CD14-positive monocyte (primary cell): ENCODE data around the gene ZFP82. TPM values are rescaled to one million over a fixed set of nuclear protein-coding genes. Genes with fewer than 3 reads are reported as not detected.

Source experiments
- DNase-seq, 3 donors: peaks; one replicate each; pipeline ENCODE4 v3.0.0-alpha.2; 2011 to 2022
- H2AFZ ChIP-seq: 2 replicates; pipeline ENCODE4 v1.6.0; 2012; ENCODE audit warnings: mild to moderate bottlenecking, low read depth, low read length, inconsistent platforms; ENCODE audit not compliant: insufficient read depth, poor library complexity, severe bottlenecking
- H3K27ac ChIP-seq, 2 donors: 1 replicate in 1 of 2; 2 replicates in 1 of 2; pipeline ENCODE4 v1.5.1; 2012 to 2013; ENCODE audit warnings: low read length in 2 of 2, control low read depth in 1 of 2, inconsistent platforms in 1 of 2, low read depth in 1 of 2, mild to moderate bottlenecking in 1 of 2
- H3K27me3 ChIP-seq, 2 donors: one replicate each; pipeline versions ENCODE4 v1.6.0 to v1.6.1; 2011 to 2013; ENCODE audit warnings: low read length in 2 of 2; ENCODE audit not compliant: control insufficient read depth in 2 of 2, insufficient read depth in 2 of 2
- H3K36me3 ChIP-seq, 2 donors: replicated peaks in 1 of 2; 1 replicate in 1 of 2; 2 replicates in 1 of 2; pipeline versions ENCODE4 v1.5.1 to v1.6.1; 2012 to 2013; ENCODE audit warnings: low read length in 2 of 2, control low read depth in 1 of 2, inconsistent platforms in 1 of 2, mild to moderate bottlenecking in 1 of 2; ENCODE audit not compliant: insufficient read depth in 2 of 2, control insufficient read depth in 1 of 2
- H3K4me1 ChIP-seq, 2 donors: 1 replicate in 1 of 2; 2 replicates in 1 of 2; pipeline versions ENCODE4 v1.5.1 to v1.6.1; 2012 to 2013; ENCODE audit warnings: low read length in 2 of 2, control low read depth in 1 of 2, inconsistent platforms in 1 of 2, mild to moderate bottlenecking in 1 of 2, moderate library complexity in 1 of 2; ENCODE audit not compliant: insufficient read depth in 2 of 2, control insufficient read depth in 1 of 2
- H3K4me2 ChIP-seq: replicated peaks from 2 replicates; pipeline ENCODE3; 2012; ENCODE audit warnings: low read length, moderate library complexity, mild to moderate bottlenecking; ENCODE audit not compliant: poor library complexity, severe bottlenecking; ENCODE audit errors: extremely low read depth
- H3K4me3 ChIP-seq, 3 experiments: fragments of 200-600 bp in 1 of 3; sonication (generic) in 1 of 3; replicated peaks in 1 of 3; 1 replicate in 2 of 3; 2 replicates in 1 of 3; pipeline ENCODE4 v1.5.1; 2011 to 2013; ENCODE audit warnings: low read length in 3 of 3, mild to moderate bottlenecking in 3 of 3, control low read depth in 2 of 3, low read depth in 2 of 3, inconsistent platforms in 1 of 3, moderate library complexity in 1 of 3
- H3K79me2 ChIP-seq: 2 replicates; pipeline ENCODE4 v1.6.0; 2012; ENCODE audit warnings: mild to moderate bottlenecking, control low read depth, inconsistent platforms, low read length, moderate library complexity; ENCODE audit not compliant: insufficient read depth
- H3K9ac ChIP-seq: 2 replicates; pipeline ENCODE4 v1.6.0; 2017; ENCODE audit warnings: low read length, mild to moderate bottlenecking; ENCODE audit not compliant: insufficient read depth, poor library complexity, severe bottlenecking
- H3K9me3 ChIP-seq, 2 donors: replicated peaks in 1 of 2; 1 replicate in 1 of 2; 2 replicates in 1 of 2; pipeline versions ENCODE4 v1.5.1 to v1.6.1; 2012 to 2013; ENCODE audit warnings: low read length in 2 of 2, control low read depth in 1 of 2; ENCODE audit not compliant: control insufficient read depth in 1 of 2, insufficient read depth in 1 of 2
- H4K20me1 ChIP-seq: 2 replicates; pipeline ENCODE4 v1.6.0; 2012; ENCODE audit warnings: mild to moderate bottlenecking, low read length, control low read depth, moderate library complexity; ENCODE audit not compliant: insufficient read depth
- H3K27ac Mint-ChIP-seq, 7 donors: one replicate each; pipeline ENCODE4 v1.8.0; 2020; ENCODE audit warnings: mild to moderate bottlenecking in 7 of 7, mixed read lengths in 7 of 7, moderate library complexity in 6 of 7, inconsistent platforms in 2 of 7
- H3K27me3 Mint-ChIP-seq, 3 donors: one replicate each; pipeline ENCODE4 v1.8.0; 2021 to 2022; ENCODE audit warnings: low read depth in 3 of 3, mild to moderate bottlenecking in 3 of 3, mixed read lengths in 3 of 3, moderate library complexity in 3 of 3, inconsistent platforms in 1 of 3
- H3K36me3 Mint-ChIP-seq, 2 donors: one replicate each; pipeline ENCODE4 v1.8.0; 2020; ENCODE audit warnings: mixed read lengths in 2 of 2, inconsistent platforms in 1 of 2, mild to moderate bottlenecking in 1 of 2
- H3K4me1 Mint-ChIP-seq: one replicate; pipeline ENCODE4 v1.8.0; 2020; ENCODE audit warnings: mild to moderate bottlenecking, mixed read lengths
- H3K4me3 Mint-ChIP-seq, 2 donors: one replicate each; pipeline ENCODE4 v1.8.0; 2020; ENCODE audit warnings: mild to moderate bottlenecking in 2 of 2, mixed read lengths in 2 of 2, moderate library complexity in 1 of 2
- H3K9me3 Mint-ChIP-seq, 7 donors: one replicate each; pipeline ENCODE4 v1.8.0; 2020 to 2022; ENCODE audit warnings: mixed read lengths in 7 of 7, mild to moderate bottlenecking in 6 of 7, moderate library complexity in 6 of 7, inconsistent platforms in 2 of 7
- CTCF ChIP-seq: fragments of 200-600 bp; IDR thresholded peaks from one replicate; pipeline ENCODE4 v1.8.0; 2022; ENCODE audit warnings: antibody characterized with exemption, mild to moderate bottlenecking
- WGBS: methylation state at CpG from one replicate; pipeline ENCODE4 v1.1.5; 2013; ENCODE audit warnings: missing lambda C conversion rate; ENCODE audit not compliant: insufficient coverage; 5-methylcytosine and 5-hydroxymethylcytosine counted together
- intact Hi-C, 2 donors: fragments of 100-400 bp; cut with micrococcal nuclease; formaldehyde crosslinking; loops; one replicate each; pipeline versions ENCODE4 v1.15.0 to v1.15.1; 2023
- polyA plus RNA-seq, 3 donors: library from polyadenylated mRNA; depleted of rRNA in 1 of 3; unstranded in 2 of 3; stranded (reverse) in 1 of 3; fragments of 300-500 nt in 2 of 3; fragments of >200 nt in 1 of 3; fragmentation: Illumina TruSeq in 2 of 3; gene quantifications; 1 replicate in 2 of 3; 2 replicates in 1 of 3; pipeline ENCODE4 v1.2.3, GENCODE V29; 2012 to 2021

Gene ZFP82
- polyA plus RNA-seq, 3 donors, result 0.33 to 0.46 (median 0.45) TPM

- peaks cover 21 to 31% (median 22%) of the 10 kb centered on the region in 3 donors for H3K27me3 Mint-ChIP-seq
- H3K9me3 ChIP-seq, result peaks cover 54 to 71% of the 10 kb centered on the region in 2 donors
- peaks cover 11 to 21% of the 10 kb centered on the region in 2 donors for H3K4me1 ChIP-seq
- peaks cover 11 to 31% of the 10 kb centered on the region in 2 donors for H3K27me3 ChIP-seq
- peaks cover 4% of the 10 kb centered on the region for H3K79me2 ChIP-seq
- no peaks in the 10 kb centered on the region for H3K36me3 ChIP-seq
- intact Hi-C loops, result no loop called here
- H3K27ac ChIP-seq, result no peak overlapping the region
- H3K9ac ChIP-seq, result no peak overlapping the region
- no peak for TF ChIP-seq CTCF
- no peak for DNase-seq
- H2AFZ ChIP-seq, result peak overlapping the region; percentile 63
- 13% methylated on average over 58 of the region's 61 CpGs for WGBS
- no peaks in the 10 kb centered on the region for H4K20me1 ChIP-seq
- H3K36me3 Mint-ChIP-seq, result peaks cover 6 to 12% of the 10 kb centered on the region in 2 donors
- peak overlapping the region; percentile 62 to 77 for H3K4me3 Mint-ChIP-seq
- peaks cover 18% of the 10 kb centered on the region for H3K4me1 Mint-ChIP-seq
- H3K4me2 ChIP-seq, result peak overlapping the region; percentile 39
- H3K9me3 Mint-ChIP-seq, result peaks cover 25 to 81% (median 64%) of the 10 kb centered on the region in 7 donors
- H3K27ac Mint-ChIP-seq, result no peak overlapping the region
- H3K4me3 ChIP-seq, result peak overlapping the region in 1 of 3 experiments; percentile 42
Observed at GRCh38 chr19:36420961-36421748, 2.7 kb upstream of the ZFP82 start.

GRCh38 chr19:36417752-36418286 is 625 bp downstream of the ZFP82 start:
- peaks cover 8 to 26% of the 10 kb centered on the region in 2 donors for H3K36me3 Mint-ChIP-seq
- Histone ChIP-seq H3K27me3 (peaks cover 11 to 31% of the 10 kb centered on the region in 2 donors), H2AFZ (peak overlapping the region; percentile 97), H3K79me2 (peaks cover 4% of the 10 kb centered on the region), H3K36me3 (no peaks in the 10 kb centered on the region), H4K20me1 (no peaks in the 10 kb centered on the region), H3K9me3 (peaks cover 60 to 75% of the 10 kb centered on the region in 2 donors), H3K4me1 (peaks cover 11 to 21% of the 10 kb centered on the region in 2 donors), H3K4me3 (peak overlapping the region; percentile 73 to 87 (median 83)), H3K4me2 (peak overlapping the region; percentile 90), H3K27ac (peak overlapping the region; percentile 38 to 67), H3K9ac (peak overlapping the region; percentile 84)
- intact Hi-C loops, result no loop called here
- H3K9me3 Mint-ChIP-seq, result peaks cover 25 to 87% (median 62%) of the 10 kb centered on the region in 7 donors
- H3K4me1 Mint-ChIP-seq, result peaks cover 18% of the 10 kb centered on the region
- H3K27me3 Mint-ChIP-seq, result peaks cover 20 to 31% (median 21%) of the 10 kb centered on the region in 3 donors
- H3K4me3 Mint-ChIP-seq, result peak overlapping the region; percentile 90 to 93
- 41% methylated on average over 20 of the region's 25 CpGs for WGBS
- DNase-seq, result no peak
- H3K27ac Mint-ChIP-seq, result peak overlapping the region in 4 of 7 donors; percentile 79 to 90 (median 90)
- no peak for TF ChIP-seq CTCF
